Spleen (tissue), 11 donors: ENCODE results near the gene TFAM. TPM values are rescaled to one million over a fixed set of nuclear protein-coding genes. Genes with fewer than 3 reads are reported as not detected.

Experiments used
- DNase-seq: peaks from one replicate; pipeline ENCODE4 v3.0.0-alpha.2; 2020
- H3K27ac ChIP-seq, 8 donors: fragments of 200-600 bp; sonication (generic) in 7 of 8; 1 replicate in 4 of 8; 2 replicates in 4 of 8; pipeline versions ENCODE4 v1.5.0 to v1.8.0; 2016 to 2021; ENCODE audit warnings: inconsistent platforms in 4 of 8, mild to moderate bottlenecking in 4 of 8, moderate library complexity in 1 of 8
- H3K27me3 ChIP-seq, 7 donors: fragments of 200-600 bp; sonication (generic) in 6 of 7; replicated peaks in 1 of 7; 1 replicate in 4 of 7; 2 replicates in 3 of 7; pipeline versions ENCODE4 v1.5.0 to v1.8.0; 2016 to 2021; ENCODE audit warnings: inconsistent platforms in 3 of 7, mild to moderate bottlenecking in 1 of 7
- H3K36me3 ChIP-seq, 6 donors: fragments of 200-600 bp; sonication (generic) in 5 of 6; 1 replicate in 4 of 6; 2 replicates in 2 of 6; pipeline versions ENCODE4 v1.5.0 to v1.8.0; 2016 to 2021; ENCODE audit warnings: inconsistent platforms in 2 of 6
- H3K4me1 ChIP-seq, 6 donors: fragments of 200-600 bp; sonication (generic) in 5 of 6; 1 replicate in 3 of 6; 2 replicates in 3 of 6; pipeline versions ENCODE4 v1.5.0 to v1.8.0; 2016 to 2021; ENCODE audit warnings: inconsistent platforms in 3 of 6
- H3K4me3 ChIP-seq, 8 donors: fragments of 200-600 bp; sonication (generic) in 7 of 8; 1 replicate in 4 of 8; 2 replicates in 4 of 8; pipeline versions ENCODE4 v1.5.0 to v1.8.0; 2016 to 2021; ENCODE audit warnings: inconsistent platforms in 4 of 8, mild to moderate bottlenecking in 4 of 8, moderate library complexity in 2 of 8
- H3K9me3 ChIP-seq, 8 donors: fragments of 200-600 bp; sonication (generic) in 7 of 8; 1 replicate in 4 of 8; 2 replicates in 4 of 8; pipeline versions ENCODE4 v1.5.0 to v1.8.0; 2016 to 2021; ENCODE audit warnings: inconsistent platforms in 4 of 8
- CTCF ChIP-seq, 11 experiments: fragments of 200-600 bp in 7 of 11; fragments of 450-650 bp in 4 of 11; sonication (generic) in 4 of 11; IDR thresholded peaks in 8 of 11; conservative IDR thresholded peaks in 3 of 11; 1 replicate in 7 of 11; 2 replicates in 4 of 11; pipeline versions ENCODE4 v1.4.0 to v1.8.0; 2016 to 2021; ENCODE audit warnings: antibody characterized with exemption in 11 of 11, inconsistent platforms in 4 of 11, mild to moderate bottlenecking in 1 of 11
- POLR2A ChIP-seq, 3 donors: fragments of 450-650 bp; IDR thresholded peaks; one replicate each; pipeline ENCODE4 v1.5.1; 2017; ENCODE audit warnings: antibody characterized with exemption in 3 of 3, mild to moderate bottlenecking in 1 of 3
- POLR2AphosphoS5 ChIP-seq, 3 donors: sonication (generic); formaldehyde crosslinking; IDR thresholded peaks; one replicate each; pipeline ENCODE4 v1.5.1; 2017; ENCODE audit warnings: antibody characterized with exemption in 3 of 3
- WGBS, 5 donors: extraction: QIAGEN DNeasy Blood & Tissue Kit in 3 of 5; methylation state at CpG; one replicate each; pipeline versions ENCODE4 v1.1.5 to v1.1.7; 2013 to 2018; 5-methylcytosine and 5-hydroxymethylcytosine counted together
- intact Hi-C: fragments of 100-400 bp; cut with DNase I; formaldehyde crosslinking; loops from one replicate; pipeline ENCODE4 v1.15.0; 2023; ENCODE audit warnings: low total_unique reads
- polyA plus RNA-seq, 3 donors: library from polyadenylated mRNA; stranded (reverse); fragments of 200-250 nt; gene quantifications; one replicate each; pipeline ENCODE4 v1.2.1, GENCODE V29; 2013
- total RNA-seq, 7 donors: library from RNA; depleted of rRNA in 3 of 7; stranded (reverse); fragments of >200 nt in 3 of 7; fragmentation: NEBNext Ultra II Directional in 4 of 7; extraction: Animal tissue kit (Norgen Biotek cat#: 25700) in 4 of 7; gene quantifications; one replicate each; pipeline versions ENCODE4 v1.1.0 to v1.2.1, GENCODE V29; 2016 to 2021
- donor health status: healthy with polysubstance abuse.
- donor health status: DM: no; HTN: no; CAD: no; lungs with moderate emphysema.
- donor health status: DM: no; HTN: no; CAD: no.
- donor health status: Bipolar disorder and iron deficiency.
- donor health status: healthy.
- donor health status: DM: no; HTN: no; CAD: no.
- donor health status: DM: yes; HTN: yes; CAD: no.

Gene TFAM
- total and polyA plus RNA-seq, 10 donors: 7.6 to 39.2 (median 24.1) TPM

GRCh38 chr10:58448121-58448935, 63.1 kb downstream of the TFAM start:
- intact Hi-C loops: no loop called here
- no peak for DNase-seq
- TF ChIP-seq POLR2A (IDR thresholded peaks at IDR 0.05) (no peak), CTCF (IDR thresholded peaks at IDR 0.05 in 8 of 11, conservative IDR thresholded peaks at IDR 0.05 in 3 of 11) (no peak), POLR2AphosphoS5 (IDR thresholded peaks at IDR 0.05) (no peak)
- Histone ChIP-seq H3K27ac (no peak overlapping the region), H3K4me1 (no peaks in the 10 kb centered on the region), H3K9me3 (peaks cover 0 to 15% (median 4%) of the 10 kb centered on the region in 8 donors), H3K27me3 (peaks cover 0 to 5% (median 0%) of the 10 kb centered on the region in 7 donors), H3K4me3 (no peak overlapping the region), H3K36me3 (no peaks in the 10 kb centered on the region)
- WGBS, 5 donors: 90 to 97% (median 97%) methylated on average over 13 to 31 of the region's 31 CpGs

Other genes starting within 250 kb of the TFAM start
- gene IPMK, start 117.5 kb upstream of the TFAM start, total RNA-seq: 10 to 100 TPM; 12.3 to 17.2 (median 13.6) TPM
- 1 to 10 TPM; 2.9 to 4.3 (median 3.4) TPM for gene IPMK, start 117.5 kb upstream of the TFAM start, polyA plus RNA-seq
- gene CISD1, start 116.2 kb upstream of the TFAM start, total RNA-seq: 10 to 100 TPM in 5 of 7 donors, 1 to 10 TPM in 2; 7.1 to 26.5 (median 17.3) TPM
- gene CISD1, start 116.2 kb upstream of the TFAM start, polyA plus RNA-seq: 10 to 100 TPM in 2 of 3 donors, 1 to 10 TPM in 1; 8.5 to 26.4 (median 24.5) TPM
- gene UBE2D1, start 50.4 kb upstream of the TFAM start, total RNA-seq: 10 to 100 TPM; 23.8 to 34.6 (median 28.2) TPM
- gene UBE2D1, start 50.4 kb upstream of the TFAM start, polyA plus RNA-seq: 10 to 100 TPM; 13.5 to 17.5 (median 16.1) TPM
- gene BICC1, start 127.5 kb downstream of the TFAM start, total RNA-seq: 1 to 10 TPM; 3.4 to 5.4 (median 3.8) TPM
- 1 to 10 TPM in 1 of 3 donors, under 1 TPM in 2; 0.86 to 1.0 (median 0.91) TPM for gene BICC1, start 127.5 kb downstream of the TFAM start, polyA plus RNA-seq